GM18868 (cell line): ENCODE measurements around the gene HRG.

Experiments used
- ATAC-seq: cut with Tn5 transposase; IDR thresholded peaks from one replicate; pipeline ENCODE4 v1.9.1; 2021; ENCODE audit warnings: mild to moderate bottlenecking, moderate library complexity; ENCODE audit not compliant: unreplicated experiment

HRG gene

DNA sequence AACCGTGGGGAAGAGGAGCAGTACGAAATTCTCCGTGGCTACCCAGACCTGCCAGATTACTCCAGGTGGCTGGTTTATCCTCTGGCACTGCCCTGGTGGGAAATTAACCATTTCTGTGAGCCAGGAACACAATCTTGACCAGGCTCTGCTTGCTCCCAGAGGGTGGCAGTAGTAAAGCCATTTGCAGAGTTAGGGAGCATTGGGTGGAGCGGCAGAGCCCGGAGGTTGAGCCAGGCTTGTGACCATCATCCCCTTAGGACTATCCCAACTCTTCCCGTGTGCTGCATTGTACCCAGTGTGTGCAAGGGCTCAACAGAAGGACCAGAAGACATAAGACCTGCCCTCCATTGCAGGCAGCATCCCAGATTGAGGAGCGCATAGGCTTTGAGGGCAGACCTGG is 56.6 kb downstream of the HRG start:
- no peak for ATAC-seq

DNA sequence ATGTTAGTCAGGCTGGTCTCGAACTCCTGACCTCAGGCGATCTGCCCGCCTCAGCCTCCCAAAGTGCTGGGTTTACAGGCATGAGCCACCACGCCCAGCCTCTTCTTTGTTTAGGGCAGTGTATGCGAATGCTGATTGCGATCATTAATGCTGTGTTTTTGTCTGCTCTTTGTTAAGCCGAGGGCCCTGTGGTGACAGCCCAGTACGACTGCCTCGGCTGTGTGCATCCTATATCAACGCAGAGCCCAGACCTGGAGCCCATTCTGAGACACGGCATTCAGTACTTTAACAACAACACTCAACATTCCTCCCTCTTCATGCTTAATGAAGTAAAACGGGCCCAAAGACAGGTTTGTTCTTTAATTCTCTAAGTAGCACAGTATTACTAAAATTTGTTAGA is 59.1 kb downstream of the HRG start:
- ATAC-seq: no peak
